Body of pancreas (tissue), 4 donors: ENCODE measurements around the gene GRIK4.

Source experiments
- POLR2A ChIP-seq, 3 donors: fragments of 450-650 bp; IDR thresholded peaks; one replicate each; pipeline ENCODE4 v1.6.1; 2016; ENCODE audit warnings: antibody characterized with exemption in 3 of 3, mild to moderate bottlenecking in 2 of 3
- TF ChIP-seq, protein P1 (sequence below), 7 experiments: fragments of 450-650 bp in 4 of 7; fragments of 200-600 bp in 3 of 7; sonication (generic) in 3 of 7; IDR thresholded peaks; one replicate each; pipeline ENCODE4 v1.5.1; 2016 to 2019; ENCODE audit warnings: antibody characterized with exemption in 7 of 7

DNA sequence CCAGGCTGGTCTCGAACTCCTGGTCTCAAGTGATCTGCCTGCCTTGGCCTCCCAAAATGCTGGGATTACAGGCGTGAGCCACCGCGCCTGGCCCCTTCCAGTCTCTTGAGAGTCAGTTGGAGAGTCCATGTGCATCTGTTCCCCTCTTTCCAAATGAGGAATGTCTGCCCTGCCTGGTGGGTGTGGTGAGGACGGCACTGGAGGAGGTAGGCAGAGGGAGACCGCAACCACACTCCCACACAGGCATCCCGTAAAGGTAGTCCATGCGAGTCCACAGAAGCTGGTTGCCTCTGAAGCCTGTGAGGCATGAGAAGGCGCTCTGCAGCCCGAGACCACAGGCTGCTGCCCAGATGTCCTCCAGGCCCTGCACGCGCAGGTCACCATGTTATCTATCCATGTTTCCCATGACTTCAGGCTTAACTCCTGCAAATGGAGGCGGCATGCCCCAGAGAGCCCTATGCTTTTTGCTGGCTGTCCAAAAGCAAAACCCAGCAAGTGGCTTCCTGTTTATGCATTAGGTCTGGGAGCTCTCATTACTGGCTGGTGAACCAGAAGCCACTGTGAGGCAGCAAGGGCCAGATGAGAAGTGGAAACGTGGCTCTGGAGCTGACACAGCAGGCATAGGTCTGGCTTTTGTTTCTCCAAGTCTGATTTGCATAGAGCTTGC is 43.4 kb downstream of the GRIK4 start:
- TF ChIP-seq, protein P1, sequence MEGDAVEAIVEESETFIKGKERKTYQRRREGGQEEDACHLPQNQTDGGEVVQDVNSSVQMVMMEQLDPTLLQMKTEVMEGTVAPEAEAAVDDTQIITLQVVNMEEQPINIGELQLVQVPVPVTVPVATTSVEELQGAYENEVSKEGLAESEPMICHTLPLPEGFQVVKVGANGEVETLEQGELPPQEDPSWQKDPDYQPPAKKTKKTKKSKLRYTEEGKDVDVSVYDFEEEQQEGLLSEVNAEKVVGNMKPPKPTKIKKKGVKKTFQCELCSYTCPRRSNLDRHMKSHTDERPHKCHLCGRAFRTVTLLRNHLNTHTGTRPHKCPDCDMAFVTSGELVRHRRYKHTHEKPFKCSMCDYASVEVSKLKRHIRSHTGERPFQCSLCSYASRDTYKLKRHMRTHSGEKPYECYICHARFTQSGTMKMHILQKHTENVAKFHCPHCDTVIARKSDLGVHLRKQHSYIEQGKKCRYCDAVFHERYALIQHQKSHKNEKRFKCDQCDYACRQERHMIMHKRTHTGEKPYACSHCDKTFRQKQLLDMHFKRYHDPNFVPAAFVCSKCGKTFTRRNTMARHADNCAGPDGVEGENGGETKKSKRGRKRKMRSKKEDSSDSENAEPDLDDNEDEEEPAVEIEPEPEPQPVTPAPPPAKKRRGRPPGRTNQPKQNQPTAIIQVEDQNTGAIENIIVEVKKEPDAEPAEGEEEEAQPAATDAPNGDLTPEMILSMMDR (IDR thresholded peaks at IDR 0.05) = no peak
- TF ChIP-seq POLR2A (IDR thresholded peaks at IDR 0.05) = no peak
